H1 (cell line): ENCODE measurements around the gene NAV2.

ENCODE experiments used
- EZH2 ChIP-seq: fragments of 200-600 bp; sonication (generic); IDR thresholded peaks from 2 replicates; pipeline ENCODE4 v1.7.1; 2012; ENCODE audit warnings: low read depth, mild to moderate bottlenecking, moderate library complexity, low read length, inconsistent platforms; ENCODE audit not compliant: severe bottlenecking
- KDM1A ChIP-seq: fragments of 200-600, 300-600 bp; sonication (generic); IDR thresholded peaks from 2 replicates; pipeline ENCODE4 v1.7.1; 2016; ENCODE audit warnings: mild to moderate bottlenecking, low read length, borderline replicate concordance
- MAFK ChIP-seq: IDR thresholded peaks from 2 replicates; pipeline ENCODE4 v1.6.1; 2012; ENCODE audit warnings: low read depth, mild to moderate bottlenecking, improper control_type of control experiment, low read length
- POLR2A ChIP-seq, 2 experiments: IDR thresholded peaks; 1 replicate in 1 of 2; 2 replicates in 1 of 2; pipeline ENCODE4 v1.6.1; 2011; ENCODE audit warnings: low read depth in 2 of 2, low read length in 2 of 2, mild to moderate bottlenecking in 2 of 2; ENCODE audit errors: control extremely low read depth in 1 of 2
- SIN3A ChIP-seq, 2 experiments: IDR thresholded peaks in 1 of 2; conservative IDR thresholded peaks in 1 of 2; 2 replicates each; pipeline ENCODE4 v1.6.1; 2011 to 2012; ENCODE audit warnings: low read length in 2 of 2, improper control_type of control experiment in 1 of 2, low read depth in 1 of 2, mild to moderate bottlenecking in 1 of 2
- SRF ChIP-seq: IDR thresholded peaks from 2 replicates; pipeline ENCODE4 v1.6.1; 2011; ENCODE audit warnings: mild to moderate bottlenecking, low read depth, low read length, moderate library complexity
- TBP ChIP-seq: IDR thresholded peaks from 2 replicates; pipeline ENCODE4 v1.6.1; 2011; ENCODE audit warnings: low read depth, low read length, improper control_type of control experiment
- TF ChIP-seq, protein P1 (sequence below): IDR thresholded peaks from 2 replicates; pipeline ENCODE4 v1.6.1; 2012; ENCODE audit warnings: inconsistent platforms

DNA sequence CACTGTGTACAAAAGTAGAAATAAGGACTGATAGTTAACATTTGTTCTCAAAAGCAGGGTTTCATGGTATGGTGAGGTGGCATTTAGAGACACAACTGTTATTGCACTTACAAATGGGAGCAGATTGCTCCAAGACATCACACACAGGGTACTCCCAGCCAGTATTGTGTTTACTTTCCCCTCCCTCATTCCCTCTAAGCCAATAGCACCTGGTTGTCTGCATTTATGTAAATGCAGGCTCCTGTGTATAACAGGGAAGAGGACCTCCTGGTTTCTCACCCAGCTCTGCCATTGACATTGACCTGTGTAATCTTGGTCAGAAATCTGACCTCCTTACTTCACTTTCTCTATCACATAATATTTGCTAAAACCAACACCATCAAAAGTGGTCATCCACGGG is 154.4 kb downstream of the NAV2 start:
- TF ChIP-seq, protein P1, sequence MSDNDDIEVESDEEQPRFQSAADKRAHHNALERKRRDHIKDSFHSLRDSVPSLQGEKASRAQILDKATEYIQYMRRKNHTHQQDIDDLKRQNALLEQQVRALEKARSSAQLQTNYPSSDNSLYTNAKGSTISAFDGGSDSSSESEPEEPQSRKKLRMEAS = no peak
- TF ChIP-seq SIN3A (conservative IDR thresholded peaks at IDR 0.05 in 1 of 2, IDR thresholded peaks at IDR 0.05 in 1 of 2; ENCODE audit: low read depth in 1 of 2, low read length in 2 of 2) (no peak), POLR2A (IDR thresholded peaks at IDR 0.05; ENCODE audit: control extremely low read depth in 1 of 2, low read depth in 2 of 2, low read length in 2 of 2) (no peak), TBP (no peak), SRF (no peak), MAFK (no peak), KDM1A (no peak), EZH2 (no peak)
